Activated T-helper 1 cell treated with Interleukin-2 at 50 U/mL for 16 hours (primary cell): Measurements from ENCODE around the gene SASH3.

Source experiments
- DNase-seq: peaks from one replicate; pipeline ENCODE4 v3.0.0-alpha.2; 2020; ENCODE audit warnings: low read depth

The SASH3 gene

DNA sequence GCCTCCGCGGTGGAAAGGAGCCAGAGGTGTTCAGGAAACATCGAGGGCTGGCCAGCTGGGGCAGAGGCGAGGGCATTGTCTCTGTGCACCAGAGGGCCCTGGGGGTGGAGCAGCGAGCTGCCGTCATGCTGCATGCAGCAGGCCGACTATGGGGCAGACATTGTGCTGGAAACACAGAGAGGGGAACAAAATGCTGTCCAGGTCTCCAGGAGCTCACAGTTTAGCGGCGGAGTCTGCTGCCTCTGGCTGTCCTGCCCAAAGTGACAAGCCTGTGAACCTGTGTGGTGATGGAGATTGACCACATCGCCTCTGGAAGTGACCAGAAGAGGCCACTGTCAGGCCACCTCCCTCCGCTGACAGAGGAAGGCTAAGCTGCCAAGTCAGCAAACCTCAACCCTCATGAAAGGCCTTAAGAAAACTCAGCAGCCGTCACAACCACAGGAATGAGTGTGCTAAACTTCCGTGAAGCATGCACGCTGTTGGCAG, 20.1 kb upstream of the SASH3 start:
- no peak for DNase-seq

DNA sequence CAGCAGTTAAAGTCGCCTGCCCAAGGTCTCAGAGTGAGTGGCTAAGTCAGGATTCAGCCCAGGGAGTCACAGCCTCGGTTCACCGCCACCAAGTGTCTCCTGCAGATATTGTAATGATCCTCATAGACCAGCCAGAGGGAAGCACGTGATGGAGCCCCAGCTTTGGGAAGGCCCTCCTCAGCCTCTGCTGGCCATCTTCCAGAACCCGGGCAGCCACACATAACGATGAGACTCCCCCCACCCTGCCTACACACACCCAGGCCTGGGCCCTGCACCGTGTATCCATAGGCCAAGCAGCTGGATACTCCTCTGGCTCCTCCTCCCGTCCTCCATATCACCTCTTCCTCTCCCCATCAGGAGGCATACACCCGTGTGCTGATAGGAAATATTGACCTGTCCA, 19.6 kb upstream of the SASH3 start:
- DNase-seq = no peak

DNA sequence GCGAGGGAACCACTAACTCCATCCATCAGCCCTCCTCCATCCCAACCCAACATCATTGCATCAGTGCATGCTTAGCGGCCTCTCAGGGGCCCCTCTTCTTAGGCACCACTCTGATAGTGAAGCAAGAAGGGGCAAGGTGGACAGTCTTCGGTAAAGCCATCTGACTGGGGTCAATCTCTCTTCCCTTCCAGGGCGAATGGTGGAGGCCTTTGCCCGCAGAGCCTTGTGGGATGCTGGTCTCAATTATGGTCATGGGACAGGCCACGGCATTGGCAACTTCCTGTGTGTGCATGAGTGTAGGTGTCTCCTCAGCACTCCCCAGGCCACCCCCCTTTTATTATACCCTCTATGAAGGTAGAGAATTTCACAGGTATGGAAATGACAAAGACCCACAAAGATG, 18.8 kb upstream of the SASH3 start:
- no peak for DNase-seq

DNA sequence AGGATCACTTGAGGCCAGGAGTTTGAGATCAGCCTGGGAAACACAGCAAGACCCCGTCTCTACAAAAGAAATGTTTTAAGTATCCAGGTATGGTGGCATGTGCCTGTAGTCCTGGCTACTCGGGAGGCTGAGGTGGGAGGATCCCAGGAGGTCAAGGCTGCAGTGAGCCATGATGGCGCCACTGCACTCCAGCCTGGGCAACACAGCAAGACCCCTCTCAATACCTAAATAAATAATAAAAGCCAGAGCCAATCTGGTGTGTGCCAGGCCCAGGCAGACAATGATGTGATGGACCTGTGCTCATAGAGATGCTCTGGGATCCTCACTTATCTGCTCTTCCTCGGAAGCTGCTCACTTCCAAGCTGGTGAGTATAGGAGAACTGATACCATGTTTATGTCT, 18.2 kb upstream of the SASH3 start:
- no peak for DNase-seq

DNA sequence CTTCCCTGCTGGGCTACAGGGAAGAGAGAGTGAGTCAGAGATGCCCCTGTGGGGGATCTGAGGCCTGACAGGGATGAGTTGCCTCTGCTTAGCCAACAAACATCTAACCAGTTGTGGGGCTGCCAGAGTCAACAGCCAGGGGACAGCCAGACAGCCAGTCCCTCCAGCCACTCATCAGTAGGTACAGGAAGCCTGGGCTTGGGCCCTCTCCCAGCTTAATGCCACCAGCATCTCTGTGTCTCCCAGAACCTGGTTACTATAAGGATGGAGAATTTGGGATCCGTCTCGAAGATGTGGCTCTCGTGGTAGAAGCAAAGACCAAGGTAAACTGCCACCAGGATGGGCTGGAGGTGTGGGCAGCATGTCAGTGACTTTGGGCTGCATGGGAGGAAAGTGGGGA, 17.3 kb upstream of the SASH3 start:
- DNase-seq = no peak

DNA sequence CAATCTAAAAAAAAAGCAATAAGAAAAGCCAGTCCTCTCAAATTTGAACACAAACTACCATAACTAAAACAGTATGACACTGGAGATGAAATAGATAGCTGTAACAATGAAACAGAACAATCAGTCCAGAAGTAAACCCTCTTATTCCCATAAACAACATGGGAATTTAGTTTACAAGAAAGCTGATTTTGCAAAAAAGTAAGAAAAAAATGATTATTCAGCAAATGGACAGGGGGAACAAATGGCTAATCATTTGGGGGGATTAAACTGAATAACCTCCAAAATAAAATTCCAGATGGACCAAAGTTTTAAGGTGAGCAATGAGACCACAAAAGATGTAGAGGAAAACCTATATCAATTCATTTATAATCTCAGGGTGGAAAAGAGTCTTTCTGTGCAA, 16.1 kb upstream of the SASH3 start:
- no peak for DNase-seq

DNA sequence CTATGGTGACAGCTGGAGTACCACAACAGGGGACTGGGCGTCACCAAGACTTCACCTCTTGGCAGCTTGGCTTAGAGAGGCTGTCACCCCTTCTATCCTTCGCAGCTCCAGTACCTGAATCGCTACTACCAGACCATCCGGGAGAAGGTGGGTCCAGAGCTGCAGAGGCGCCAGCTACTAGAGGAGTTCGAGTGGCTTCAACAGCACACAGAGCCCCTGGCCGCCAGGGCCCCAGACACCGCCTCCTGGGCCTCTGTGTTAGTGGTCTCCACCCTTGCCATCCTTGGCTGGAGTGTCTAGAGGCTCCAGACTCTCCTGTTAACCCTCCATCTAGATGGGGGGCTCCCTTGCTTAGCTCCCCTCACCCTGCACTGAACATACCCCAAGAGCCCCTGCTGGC, 11.6 kb upstream of the SASH3 start:
- DNase-seq = no peak

DNA sequence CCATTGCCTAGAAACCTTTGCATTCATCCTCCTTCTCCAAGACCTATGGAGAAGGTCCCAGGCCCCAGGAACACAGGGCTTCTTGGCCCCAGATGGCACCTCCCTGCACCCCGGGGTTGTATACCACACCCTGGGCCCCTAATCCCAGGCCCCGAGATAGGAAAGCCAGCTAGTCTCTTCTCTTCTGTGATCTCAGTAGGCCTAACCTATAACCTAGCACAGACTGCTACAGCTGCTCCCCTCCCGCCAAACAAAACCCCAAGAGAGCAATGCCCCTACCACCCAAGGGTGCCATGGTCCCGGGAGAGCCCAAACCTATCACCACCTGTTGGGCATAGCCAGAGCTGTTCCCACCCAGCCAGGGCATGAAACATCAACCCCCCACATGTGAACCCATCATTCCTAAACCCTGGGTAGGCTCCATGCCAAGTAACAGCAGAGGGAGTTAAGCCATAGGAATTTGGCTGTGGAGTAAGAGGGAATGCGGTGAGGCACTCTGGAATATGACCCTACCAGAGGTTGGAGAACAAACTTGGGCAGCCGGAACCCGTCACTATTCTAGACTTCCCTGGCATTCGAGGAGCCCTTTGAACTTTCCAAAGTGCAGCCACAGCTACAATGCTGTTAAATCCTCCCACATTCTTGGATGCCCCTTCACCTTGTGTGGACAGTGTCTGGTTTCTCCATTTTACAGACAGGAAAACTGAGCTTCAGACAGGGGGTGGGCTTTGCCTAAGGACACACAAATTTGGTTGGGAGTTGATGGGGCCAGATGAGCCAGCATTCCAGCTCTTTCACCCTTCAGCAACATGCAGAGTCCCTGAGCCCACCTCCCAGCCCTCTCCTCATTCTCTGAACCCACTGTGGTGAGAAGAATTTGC, 10.9 kb upstream of the SASH3 start:
- no peak for DNase-seq

DNA sequence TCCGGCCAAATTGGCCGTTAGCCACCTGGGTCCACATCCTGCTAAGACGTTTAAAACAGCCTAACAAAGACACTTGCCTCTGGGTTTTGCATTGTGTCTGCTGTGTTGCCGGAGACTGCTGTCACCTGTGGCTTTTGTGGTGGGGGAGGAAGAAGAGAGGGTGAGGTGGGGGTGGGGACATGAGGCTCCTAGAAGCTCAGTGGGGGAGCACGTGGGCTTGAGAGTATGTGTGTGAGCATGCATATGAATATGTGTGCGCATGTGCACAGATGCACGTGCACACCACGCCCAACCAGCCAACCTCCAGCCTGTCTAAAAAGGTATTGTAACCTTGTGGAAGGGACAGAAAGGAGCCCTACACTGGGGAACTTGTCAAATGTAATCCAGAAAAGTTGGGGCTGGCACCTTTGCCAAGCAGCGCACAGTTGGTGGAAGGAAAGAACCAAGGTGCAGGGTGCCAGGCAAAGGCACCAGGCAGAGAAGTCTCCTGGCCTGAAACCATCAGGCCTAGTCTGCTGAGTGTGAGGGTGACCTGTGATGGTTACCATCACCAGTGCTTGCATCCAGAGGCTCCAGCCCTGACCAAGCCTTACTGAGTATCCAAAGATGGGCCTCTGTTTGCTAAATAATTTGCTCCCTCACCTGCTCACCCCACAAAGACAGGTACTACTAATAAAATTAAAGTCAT, 10.1 kb upstream of the SASH3 start:
- peak; percentile 53 for DNase-seq

DNA sequence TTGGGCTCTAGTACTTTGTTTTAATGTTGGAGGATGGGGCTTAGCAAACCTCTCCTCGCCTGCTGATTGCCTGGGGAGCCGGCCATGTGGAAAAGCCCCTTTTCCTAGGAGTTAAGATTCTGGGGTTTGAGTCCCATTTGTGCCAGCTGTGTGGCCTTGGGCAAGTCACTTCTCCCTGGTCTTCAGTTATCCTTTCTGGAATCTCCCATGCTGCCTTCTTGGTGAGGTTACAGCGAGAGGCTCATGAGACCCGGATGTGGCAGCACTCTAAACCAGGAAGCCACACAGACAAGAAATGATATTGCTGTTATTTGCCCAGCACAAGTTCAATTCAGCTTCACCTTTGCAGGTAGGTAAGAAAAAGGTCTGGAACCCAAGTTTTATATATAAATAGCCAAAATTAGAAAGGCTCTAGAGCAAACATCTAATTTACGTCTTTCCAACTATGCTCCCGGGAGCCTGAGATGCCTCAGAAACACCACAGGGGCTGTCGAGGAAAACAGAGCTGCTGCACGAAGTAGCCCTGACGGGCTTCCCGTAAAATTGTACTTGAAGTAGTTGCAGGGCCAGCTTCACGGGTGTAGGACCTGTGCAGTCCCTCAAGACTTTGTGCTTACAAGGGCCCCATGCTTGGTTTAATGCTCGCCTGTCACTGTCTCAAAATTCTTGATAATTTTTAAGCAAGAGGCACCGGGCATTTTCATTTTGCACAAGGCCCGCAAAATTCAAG, 8.3 kb upstream of the SASH3 start:
- no peak for DNase-seq

DNA sequence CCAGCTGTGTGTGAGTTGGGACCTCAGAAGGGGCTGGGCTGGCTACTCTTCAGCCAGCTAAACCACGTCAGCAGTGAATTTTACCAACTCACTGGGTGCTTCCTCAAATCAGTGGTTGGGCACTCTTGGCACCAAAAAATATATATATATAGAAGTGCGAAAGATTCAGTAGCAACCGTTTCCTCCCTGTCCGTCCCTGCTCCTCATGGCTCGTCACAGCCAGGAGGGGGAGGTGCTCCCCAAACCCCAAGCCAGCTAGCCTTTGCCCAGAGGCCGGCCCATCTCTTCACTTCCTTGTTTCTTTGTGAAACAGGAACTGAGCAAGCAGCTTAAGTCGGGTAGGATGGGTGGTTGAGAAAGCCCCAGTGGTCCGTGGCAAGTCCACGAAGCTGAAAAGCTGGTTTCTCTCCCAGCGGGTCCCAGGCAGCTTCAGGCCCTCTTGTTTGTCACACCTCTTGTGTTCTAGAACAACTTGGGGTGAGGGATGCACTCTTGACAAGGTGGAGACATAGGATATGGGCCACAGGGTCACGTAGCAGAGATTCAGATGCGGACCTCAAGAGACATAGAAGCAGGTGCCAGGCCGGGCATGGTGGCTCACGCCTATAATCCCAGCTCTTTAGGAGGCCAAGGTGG, 6.8 kb upstream of the SASH3 start:
- DNase-seq = no peak

DNA sequence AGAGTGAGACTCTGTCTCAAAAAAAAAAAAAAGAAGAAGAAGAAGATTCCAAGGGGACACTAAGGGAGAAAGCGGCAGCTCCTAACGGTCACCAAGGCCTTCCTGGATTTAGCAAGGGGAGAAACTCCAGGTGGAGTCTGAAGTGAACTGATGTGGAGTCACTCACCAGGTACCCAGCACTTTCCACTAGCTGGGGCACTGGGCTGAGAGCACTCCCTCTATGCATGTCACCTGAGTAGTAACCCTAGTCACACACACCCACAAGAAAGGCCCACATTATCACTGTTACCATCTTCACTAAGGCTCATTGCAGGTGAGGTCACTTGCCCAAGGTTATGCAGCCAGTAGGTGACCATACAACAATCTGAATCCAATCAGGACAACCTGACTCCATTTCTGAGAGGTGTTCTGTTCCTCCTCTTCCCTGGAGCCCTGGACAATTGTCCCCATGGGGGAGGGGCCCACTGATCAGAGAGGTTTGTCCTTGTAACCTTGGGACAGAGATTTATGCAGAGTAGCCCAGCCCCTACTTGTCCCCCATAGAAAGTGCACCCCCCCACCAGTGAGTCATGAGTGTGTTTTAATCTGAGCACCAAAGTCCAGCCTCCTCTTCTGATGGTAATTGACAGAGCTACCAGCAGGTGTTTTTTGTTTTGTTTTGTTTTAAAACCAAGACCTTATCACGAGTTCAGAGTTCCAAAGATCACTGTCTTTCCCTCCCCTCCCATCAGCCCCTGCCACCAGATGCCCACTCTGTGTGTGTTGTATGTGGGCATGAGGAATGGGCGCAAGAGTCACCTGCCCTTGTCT, 5.9 kb upstream of the SASH3 start:
- DNase-seq = no peak

DNA sequence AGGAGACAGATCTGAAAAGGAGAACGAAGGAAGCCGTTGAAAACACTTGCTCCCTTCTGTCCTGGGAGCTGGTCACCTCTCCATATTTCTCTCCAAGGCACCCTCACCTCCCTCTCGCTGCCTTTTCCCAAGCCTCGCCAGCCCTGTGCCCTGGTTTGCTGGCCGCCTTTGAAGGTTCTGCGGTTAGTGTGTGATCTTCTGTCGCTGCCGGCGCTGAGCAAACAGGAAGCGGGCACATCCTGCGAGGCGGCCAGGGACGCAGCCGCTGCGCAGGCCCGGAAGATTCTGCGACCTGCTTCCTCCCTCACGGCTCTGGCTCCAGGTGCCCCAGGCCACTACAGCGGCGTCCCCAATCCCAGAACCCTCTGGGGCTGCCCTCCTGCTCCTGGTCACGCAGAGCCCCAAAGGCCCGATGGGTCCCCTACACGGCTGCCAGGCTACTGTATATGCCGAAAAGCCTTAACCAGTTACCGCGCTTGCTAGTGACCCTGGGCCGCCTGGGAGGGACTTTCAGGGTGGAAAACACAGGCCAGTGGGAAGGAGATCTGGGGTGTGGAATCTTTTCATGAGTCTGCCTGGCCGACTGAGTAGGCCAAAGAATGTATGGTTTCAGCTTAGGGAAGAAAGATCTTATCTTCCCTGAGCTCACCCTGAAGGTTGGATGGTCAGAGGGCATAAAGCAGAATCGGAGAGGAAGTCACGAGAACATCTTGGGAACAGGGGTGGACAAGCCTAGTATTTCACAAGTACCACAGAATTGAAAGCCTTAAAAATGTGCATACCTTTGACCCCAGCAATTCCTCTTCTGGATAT, 2.3 kb upstream of the SASH3 start:
- DNase-seq = peak; percentile 72

DNA sequence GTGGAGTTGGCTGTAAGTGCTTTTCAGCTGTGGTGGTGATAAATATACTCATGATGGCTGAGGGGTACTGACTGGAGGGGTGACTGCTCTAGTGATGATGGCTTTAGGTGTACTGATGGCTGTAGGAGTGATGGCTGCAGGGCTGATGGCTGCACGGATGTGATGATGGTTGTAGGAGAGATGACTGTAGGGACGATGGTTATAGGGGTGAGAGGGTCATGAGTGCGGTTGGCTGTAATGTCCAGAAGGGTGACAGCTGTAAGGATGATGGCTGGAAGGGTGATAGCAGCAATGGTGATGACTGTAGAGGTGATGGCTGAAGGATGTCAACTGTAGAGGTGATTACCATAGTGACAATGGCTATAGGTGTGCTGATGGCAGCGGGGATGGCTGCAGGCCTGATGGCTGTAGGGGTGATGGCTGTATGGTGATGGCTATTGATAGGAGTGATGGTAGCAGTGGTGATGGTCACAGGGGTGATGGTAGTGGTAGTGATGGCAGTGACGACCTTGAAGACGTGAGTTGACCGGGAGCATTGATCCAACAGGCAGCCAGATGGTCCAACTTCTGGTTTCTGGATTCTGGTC, 570 bp upstream of the SASH3 start:
- DNase-seq = no peak

DNA sequence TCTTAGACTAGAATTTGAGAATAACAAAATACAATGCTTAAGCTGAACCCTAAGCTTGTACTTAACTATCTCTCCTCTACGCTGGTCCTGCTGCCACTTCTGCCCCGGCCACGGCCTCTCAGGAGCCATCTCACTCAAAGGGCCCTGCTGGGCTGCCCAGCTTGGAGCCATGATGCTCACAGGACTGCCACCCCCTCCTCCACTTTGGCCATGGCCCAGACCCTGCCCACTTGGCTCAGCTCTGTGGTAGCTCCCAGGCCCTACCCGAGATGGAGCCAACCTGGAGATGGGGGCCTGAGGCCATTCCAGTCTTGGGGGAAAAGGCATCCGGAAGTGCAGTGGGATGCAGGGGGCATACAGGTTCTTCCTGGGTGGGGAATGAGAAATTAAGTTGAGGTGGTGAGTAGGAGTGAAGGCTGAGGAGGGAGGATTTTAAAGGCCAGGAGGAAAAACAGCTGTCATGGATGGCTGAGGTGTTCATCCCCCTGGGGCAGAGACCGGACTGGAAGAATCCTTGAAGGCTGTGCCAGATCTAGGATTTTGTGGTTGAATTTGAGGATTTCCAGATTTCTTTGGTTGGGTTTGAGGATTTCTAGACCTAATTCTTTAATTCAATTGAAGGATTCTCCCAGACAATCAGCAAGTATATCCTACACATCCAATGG, 824 bp downstream of the SASH3 start:
- DNase-seq = no peak

DNA sequence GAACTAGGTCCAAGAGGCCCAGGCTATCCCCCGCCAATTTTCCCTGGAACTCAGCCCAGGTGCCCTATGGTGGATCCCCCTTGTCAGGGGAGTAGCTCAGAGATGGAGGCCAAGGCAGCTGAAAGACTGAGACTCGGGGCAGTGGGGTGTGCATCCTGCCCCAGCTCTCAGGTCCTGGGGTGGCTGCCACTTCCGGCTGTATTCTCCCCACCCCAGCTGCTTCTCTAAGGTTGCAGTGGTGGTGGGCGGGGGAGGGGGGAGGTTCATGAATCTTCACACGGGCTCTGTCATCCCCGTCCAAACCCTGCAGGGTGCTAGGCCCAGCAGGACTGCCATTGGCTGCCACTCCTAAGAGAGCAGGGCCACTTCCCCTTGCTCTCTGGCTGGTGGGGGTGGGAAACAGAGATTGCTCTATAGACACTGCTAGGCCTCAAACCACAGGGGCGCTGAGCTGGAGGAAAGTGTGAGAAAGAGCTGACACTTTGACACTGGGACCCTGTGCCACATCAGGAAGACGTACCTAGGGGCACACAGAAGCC, 1.5 kb downstream of the SASH3 start:
- DNase-seq = peak; percentile 70

DNA sequence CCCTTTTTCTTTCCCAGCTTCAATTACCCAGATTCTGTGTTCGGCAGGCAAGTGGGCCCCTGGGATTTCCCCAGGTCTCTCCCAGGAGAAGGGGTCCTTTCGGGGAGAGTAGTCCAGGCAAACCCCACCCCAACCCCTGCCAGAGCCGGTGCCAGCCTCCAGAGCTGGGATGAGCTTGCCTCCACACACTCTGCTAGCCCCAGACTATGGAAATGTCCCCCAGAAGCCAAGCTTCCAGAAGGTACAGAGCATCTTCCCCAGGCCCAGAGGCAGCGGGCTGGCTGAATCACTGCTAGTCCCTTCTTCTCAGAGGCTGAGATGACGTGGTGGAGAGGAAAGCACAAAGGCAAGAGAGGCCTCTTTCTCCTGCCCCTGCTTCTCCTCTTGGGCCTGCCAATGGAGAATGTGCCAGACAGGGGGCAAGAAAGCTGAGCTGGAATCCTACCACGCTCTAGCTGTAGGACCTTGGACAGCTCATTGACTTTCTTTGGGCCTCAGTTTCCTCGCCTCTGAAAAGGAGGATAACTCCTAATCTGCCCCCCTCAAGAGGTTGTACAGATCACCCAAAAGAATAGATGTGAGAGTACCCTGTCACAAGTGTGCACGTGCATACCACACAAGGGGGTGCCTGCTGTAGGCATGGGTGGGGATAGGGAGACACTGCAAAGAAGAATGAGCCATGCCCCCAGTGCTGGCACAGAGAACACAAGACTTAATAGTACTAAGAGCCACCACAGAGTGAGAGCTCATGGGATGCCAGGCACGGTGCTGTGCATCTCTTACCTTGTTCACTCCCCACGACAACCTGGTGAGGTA, 2.1 kb downstream of the SASH3 start:
- DNase-seq = no peak

DNA sequence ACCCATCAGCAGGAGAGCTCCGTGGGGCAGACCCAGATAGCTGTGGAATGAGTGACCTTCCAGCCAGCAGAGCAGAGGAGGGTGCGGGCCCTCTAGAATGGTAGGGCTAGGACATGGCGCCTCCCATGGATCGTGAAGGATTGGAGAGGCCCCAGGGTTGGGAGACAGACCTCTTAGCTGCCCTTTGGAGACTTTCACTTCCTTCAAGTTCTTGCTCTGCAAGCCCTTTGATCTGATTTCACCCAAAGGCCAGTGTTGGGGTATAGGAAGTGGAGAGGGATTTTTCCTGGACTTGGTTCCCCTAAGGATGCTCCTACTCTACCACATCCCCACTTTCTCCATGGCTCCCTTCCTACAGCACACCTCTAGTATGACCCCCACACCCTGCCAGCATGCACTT, 3.0 kb downstream of the SASH3 start:
- DNase-seq = no peak
